ENCODE data around the gene RGS13.

RGS13 gene

DNA sequence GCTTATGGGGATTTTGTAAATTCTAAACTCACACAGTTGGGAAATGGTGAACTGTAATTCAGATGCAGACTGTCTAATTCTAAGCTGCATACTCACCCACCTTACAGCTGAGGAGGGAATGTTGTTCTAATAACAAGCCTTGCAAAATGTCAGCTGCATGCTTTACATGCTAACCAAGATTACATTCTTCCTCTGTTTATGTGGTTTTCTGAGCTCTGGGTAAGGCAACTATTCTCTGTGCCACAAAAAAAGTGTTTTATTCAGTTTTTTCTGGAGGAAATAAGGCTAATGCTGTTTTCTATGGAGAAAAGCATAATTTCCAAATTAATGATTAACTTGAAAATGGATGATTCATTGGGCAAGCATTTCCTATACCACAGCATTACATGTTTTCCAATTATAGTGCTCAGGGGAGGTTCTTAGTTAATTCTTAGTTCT lies 64.9 kb downstream of the RGS13 start:
- TF ChIP-seq, protein P1, sequence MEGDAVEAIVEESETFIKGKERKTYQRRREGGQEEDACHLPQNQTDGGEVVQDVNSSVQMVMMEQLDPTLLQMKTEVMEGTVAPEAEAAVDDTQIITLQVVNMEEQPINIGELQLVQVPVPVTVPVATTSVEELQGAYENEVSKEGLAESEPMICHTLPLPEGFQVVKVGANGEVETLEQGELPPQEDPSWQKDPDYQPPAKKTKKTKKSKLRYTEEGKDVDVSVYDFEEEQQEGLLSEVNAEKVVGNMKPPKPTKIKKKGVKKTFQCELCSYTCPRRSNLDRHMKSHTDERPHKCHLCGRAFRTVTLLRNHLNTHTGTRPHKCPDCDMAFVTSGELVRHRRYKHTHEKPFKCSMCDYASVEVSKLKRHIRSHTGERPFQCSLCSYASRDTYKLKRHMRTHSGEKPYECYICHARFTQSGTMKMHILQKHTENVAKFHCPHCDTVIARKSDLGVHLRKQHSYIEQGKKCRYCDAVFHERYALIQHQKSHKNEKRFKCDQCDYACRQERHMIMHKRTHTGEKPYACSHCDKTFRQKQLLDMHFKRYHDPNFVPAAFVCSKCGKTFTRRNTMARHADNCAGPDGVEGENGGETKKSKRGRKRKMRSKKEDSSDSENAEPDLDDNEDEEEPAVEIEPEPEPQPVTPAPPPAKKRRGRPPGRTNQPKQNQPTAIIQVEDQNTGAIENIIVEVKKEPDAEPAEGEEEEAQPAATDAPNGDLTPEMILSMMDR (IDR thresholded peaks at IDR 0.05; ENCODE audit: low read depth, low read length) = no peak
- DNase-seq (ENCODE audit: extremely low read depth, low read depth) = peak; percentile 70

DNA sequence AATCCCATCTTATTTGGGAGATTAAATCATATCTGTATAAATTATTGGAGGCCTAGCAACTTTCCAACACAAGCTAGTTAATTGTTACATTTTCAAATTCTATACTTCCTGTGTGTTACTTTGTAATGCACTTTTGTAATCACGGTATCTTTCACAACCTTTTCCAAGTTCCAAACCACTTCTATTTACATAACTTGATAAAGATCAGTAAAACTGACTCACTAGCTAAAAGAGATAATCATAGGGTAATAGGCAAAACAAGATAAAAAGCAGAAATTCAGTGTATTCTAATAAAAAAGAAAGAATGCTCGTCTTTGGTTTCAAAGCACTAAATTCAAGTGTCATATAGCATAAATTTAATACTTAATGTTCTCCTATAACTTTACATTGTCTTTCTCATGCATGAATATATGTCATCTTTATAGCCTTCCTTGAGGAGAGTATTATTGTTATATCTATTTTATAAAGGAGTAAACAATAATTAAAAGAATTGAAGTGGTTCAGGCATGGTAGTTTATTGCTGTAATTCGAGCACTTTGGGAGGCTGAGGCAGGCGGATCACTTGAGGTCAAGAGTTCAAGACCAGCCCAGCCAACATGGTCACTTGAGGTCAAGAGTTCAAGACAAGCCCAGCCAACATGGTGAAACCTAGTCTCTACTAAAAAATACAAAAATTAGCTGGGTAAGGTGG lies 66.4 kb downstream of the RGS13 start:
- TF ChIP-seq, protein P1 (IDR thresholded peaks at IDR 0.05; ENCODE audit: low read depth, low read length) = no peak
- DNase-seq (ENCODE audit: extremely low read depth, low read depth) = peak; percentile 62

DNA sequence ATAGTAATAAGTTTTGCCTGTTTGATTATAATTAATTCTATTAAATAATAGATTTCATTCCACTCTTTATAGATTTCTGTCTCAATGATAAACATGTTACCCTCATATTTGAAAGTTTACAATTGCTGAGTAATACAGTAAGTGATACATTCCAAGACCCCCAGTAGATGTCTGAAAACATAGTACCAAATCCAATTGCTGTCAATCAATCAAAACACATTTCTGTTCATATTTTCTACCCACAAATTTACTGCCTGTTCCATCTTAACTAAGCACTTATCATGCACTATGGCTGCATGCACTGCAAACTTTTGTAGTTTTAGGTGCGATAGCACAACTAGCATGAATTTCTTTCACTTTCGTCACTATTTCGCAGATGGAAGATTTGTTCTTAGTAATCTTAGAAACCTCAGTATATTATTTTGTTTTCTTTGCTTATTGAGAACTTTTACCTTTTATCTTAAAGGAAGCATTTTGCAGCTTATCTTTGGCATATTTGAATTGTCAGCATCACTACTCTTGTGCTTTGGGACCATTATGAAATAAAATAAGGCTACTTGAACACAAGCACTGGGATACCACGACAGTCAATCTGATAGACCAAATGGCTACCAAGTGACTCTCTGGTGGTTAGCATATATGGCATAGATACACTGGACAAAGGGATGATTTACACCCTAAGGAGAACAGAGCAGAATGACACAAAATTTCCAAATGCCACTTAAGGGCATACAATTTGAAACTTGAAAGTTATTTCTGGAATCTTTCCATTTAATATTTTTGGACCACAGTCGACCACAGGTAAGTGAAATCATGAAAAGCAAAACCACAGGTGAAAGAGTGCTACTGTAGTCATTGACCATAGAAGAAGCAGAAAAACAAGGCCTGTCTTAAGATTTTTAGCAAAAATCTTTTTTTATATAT lies 67.6 kb downstream of the RGS13 start:
- no peak for DNase-seq (ENCODE audit: extremely low read depth, low read depth)
- TF ChIP-seq, protein P1 (IDR thresholded peaks at IDR 0.05; ENCODE audit: low read depth, low read length) = no peak

DNA sequence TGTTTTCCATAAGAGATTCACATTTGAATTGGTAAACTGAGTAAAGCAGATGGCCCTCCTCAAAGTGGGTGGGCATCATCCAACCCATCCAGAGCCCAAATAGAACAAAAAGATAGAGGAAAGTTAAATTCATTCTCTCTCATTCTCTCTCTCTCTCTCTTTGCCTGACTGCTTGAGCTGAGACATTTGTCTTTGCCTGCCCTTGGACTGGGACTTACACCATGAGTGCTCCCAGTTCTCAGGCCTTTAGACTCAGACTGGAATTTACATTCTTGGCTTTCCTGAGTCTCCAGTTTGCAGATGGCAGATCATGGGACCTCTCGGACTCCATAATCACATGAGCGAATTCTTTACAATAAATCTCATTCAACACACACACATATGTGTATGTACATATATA lies 69.6 kb downstream of the RGS13 start:
- TF ChIP-seq, protein P1 (IDR thresholded peaks at IDR 0.05; ENCODE audit: low read depth, low read length) = no peak
- DNase-seq (ENCODE audit: extremely low read depth, low read depth) = no peak

DNA sequence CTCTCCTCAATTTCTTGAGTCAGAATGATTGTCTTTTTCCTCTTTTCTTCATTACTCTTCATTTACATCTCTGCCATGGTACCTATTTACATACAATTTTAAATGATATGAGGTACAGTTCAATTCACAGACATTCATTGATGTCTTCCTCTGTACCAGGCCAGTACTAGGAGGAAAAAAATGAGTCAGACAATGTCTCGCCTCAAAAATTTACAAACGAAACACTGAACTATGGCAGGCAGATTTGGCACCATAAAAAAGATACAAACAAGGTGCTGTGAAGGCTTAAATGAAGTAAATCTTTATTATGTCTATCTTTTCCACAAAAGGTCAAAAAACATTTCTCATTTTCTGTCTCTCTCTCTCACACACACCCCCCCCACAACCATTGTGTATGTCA lies 71.0 kb downstream of the RGS13 start:
- TF ChIP-seq, protein P1 (IDR thresholded peaks at IDR 0.05; ENCODE audit: low read depth, low read length) = no peak

DNA sequence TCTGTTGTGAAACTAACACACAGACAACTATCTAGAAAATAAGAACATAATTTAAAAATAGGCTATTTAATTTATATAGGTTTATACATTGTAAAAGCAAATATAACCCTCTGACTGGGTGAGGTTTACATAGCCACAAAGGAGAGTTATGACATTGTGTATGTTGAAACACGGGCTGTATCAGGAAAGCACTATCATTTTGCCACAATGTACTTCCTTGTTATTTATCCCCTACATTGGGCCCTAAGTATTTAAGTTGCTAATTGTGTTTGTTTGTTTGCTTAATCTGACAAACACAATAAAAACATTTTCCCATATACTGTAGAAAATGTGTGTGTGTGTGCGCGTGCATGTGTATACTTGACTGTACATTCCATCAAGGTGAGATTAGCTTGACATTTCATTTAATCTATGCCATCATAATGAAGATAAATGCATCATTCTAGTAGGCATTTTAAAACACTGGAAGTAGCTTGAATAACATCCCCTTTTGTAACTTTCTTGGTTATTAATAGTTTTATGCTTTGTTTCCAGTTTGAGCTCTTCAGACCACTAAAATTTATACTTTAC lies 72.1 kb downstream of the RGS13 start:
- no peak for DNase-seq (ENCODE audit: extremely low read depth, low read depth)
- TF ChIP-seq, protein P1 (IDR thresholded peaks at IDR 0.05; ENCODE audit: low read depth, low read length) = no peak

More for the DNA sequence above, 71.0 kb downstream of the RGS13 start:
- DNase-seq (ENCODE audit: extremely low read depth, low read depth) = no peak
